SIG-M5 (cell line): ENCODE results near the gene ELN.

Source experiments
- DNase-seq: peaks from one replicate; lab custom pipeline; 2025; lab: John Stamatoyannopoulos, UW

Gene ELN

GRCh38 chr7:74064696-74065095 is 36.7 kb downstream of the ELN start:
- DNase-seq: no peak

- no peak for DNase-seq
Observed at GRCh38 chr7:74066626-74067025, 38.7 kb downstream of the ELN start.

- no peak for DNase-seq
Observed at GRCh38 chr7:74068378-74069085, 40.6 kb downstream of the ELN start.

- no peak for DNase-seq
Observed at GRCh38 chr7:74069086-74069541, 41.1 kb downstream of the ELN start.

- no peak for DNase-seq
Observed at GRCh38 chr7:74069790-74070618, 42.0 kb downstream of the ELN start.

- no peak for DNase-seq
Observed at GRCh38 chr7:74070619-74070921, 42.6 kb downstream of the ELN start.

- DNase-seq: no peak
Observed at GRCh38 chr7:74071121-74071520, 43.1 kb downstream of the ELN start.

- no peak for DNase-seq
Observed at GRCh38 chr7:74074770-74075169, 46.8 kb downstream of the ELN start.

- no peak for DNase-seq
Observed at GRCh38 chr7:74078461-74078860, 50.5 kb downstream of the ELN start.

GRCh38 chr7:74082770-74083116 is 54.8 kb downstream of the ELN start:
- no peak for DNase-seq

- no peak for DNase-seq
Observed at GRCh38 chr7:74083117-74083876, 55.3 kb downstream of the ELN start, which contains the start of gene LIMK1. LIMK1 (plus strand) TSS chr7:74083804; CDS start chr7:74083991, 187 bp downstream.

- DNase-seq: no peak
Observed at GRCh38 chr7:74083928-74084721, 56.2 kb downstream of the ELN start.

- no peak for DNase-seq
Observed at GRCh38 chr7:74084722-74085578, 57.0 kb downstream of the ELN start.

GRCh38 chr7:74087791-74088453 is 59.9 kb downstream of the ELN start:
- no peak for DNase-seq

- DNase-seq: no peak
Observed at GRCh38 chr7:74092321-74092963, 64.5 kb downstream of the ELN start.

- no peak for DNase-seq
Observed at GRCh38 chr7:74092964-74093471, 65.0 kb downstream of the ELN start.

- no peak for DNase-seq
Observed at GRCh38 chr7:74093671-74094223, 65.8 kb downstream of the ELN start.

- peak; percentile 54 for DNase-seq
Observed at GRCh38 chr7:74094224-74095101, 66.5 kb downstream of the ELN start.
